HFFc6 (cell line): ENCODE results near the gene DNAJC28. TPM values are rescaled to one million over a fixed set of nuclear protein-coding genes. Genes with fewer than 3 reads are reported as not detected.
A peak's percentile ranks its signal among the peaks of the same experiment; 100 is the strongest.

ENCODE experiments used
- DNase-seq: peaks from one replicate; pipeline ENCODE4 v3.0.0-alpha.2; 2018
- H3K27ac Mint-ChIP-seq: 2 replicates; pipeline ENCODE4 v1.8.0; 2020; ENCODE audit warnings: mild to moderate bottlenecking, mixed read lengths
- H3K27me3 Mint-ChIP-seq: 2 replicates; pipeline ENCODE4 v1.8.0; 2021; ENCODE audit warnings: mild to moderate bottlenecking, moderate library complexity, mixed read lengths; ENCODE audit not compliant: insufficient read depth
- H3K36me3 Mint-ChIP-seq: 2 replicates; pipeline ENCODE4 v1.8.0; 2021; ENCODE audit warnings: low read depth, mixed read lengths
- H3K4me1 Mint-ChIP-seq: 2 replicates; pipeline ENCODE4 v1.8.0; 2020; ENCODE audit warnings: low read depth, mixed read lengths
- H3K4me3 Mint-ChIP-seq: 2 replicates; pipeline ENCODE4 v1.8.0; 2020; ENCODE audit warnings: mild to moderate bottlenecking, moderate library complexity, mixed read lengths
- H3K9me3 Mint-ChIP-seq: 2 replicates; pipeline ENCODE4 v1.8.0; 2020; ENCODE audit warnings: mild to moderate bottlenecking, mixed read lengths
- CTCF ChIP-seq: fragments of 200-600 bp; sonication (generic); IDR thresholded peaks from 2 replicates; pipeline ENCODE4 v1.5.0; 2021; ENCODE audit warnings: antibody characterized with exemption, mild to moderate bottlenecking
- total RNA-seq, 6 experiments: library from RNA; stranded (reverse); fragmentation: NEBNext Ultra II Directional; extraction: Animal tissue kit (Norgen Biotek cat#: 25700); gene quantifications; 2 replicates in 1 of 6; 3 replicates in 5 of 6; pipeline ENCODE4 v1.2.3, GENCODE V29; 2021

Gene DNAJC28
- total RNA-seq, 6 experiments from 2014 or later, result 0.91 to 2.2 (median 1.2) TPM

- no peak for DNase-seq
- H3K4me1 Mint-ChIP-seq, result peaks cover 12% of the 10 kb centered on the region
- H3K4me3 Mint-ChIP-seq, result no peak overlapping the region
- peaks cover 3% of the 10 kb centered on the region for H3K27me3 Mint-ChIP-seq
- no peak for TF ChIP-seq CTCF
- no peaks in the 10 kb centered on the region for H3K9me3 Mint-ChIP-seq
- no peaks in the 10 kb centered on the region for H3K36me3 Mint-ChIP-seq
- no peak overlapping the region for H3K27ac Mint-ChIP-seq
Measured at GRCh38 chr21:33495743-33496142, 4.2 kb upstream of the DNAJC28 start.

GRCh38 chr21:33493756-33494155 lies 2.2 kb upstream of the DNAJC28 start:
- Mint-ChIP-seq H3K4me3 (no peak overlapping the region), H3K36me3 (no peaks in the 10 kb centered on the region), H3K27ac (no peak overlapping the region), H3K4me1 (peaks cover 14% of the 10 kb centered on the region), H3K9me3 (no peaks in the 10 kb centered on the region), H3K27me3 (peaks cover 3% of the 10 kb centered on the region; the same call in 1 of the 2 replicates)
- no peak for TF ChIP-seq CTCF
- no peak for DNase-seq

GRCh38 chr21:33492571-33492970 lies 1.1 kb upstream of the DNAJC28 start:
- H3K4me1 Mint-ChIP-seq, result peaks cover 14% of the 10 kb centered on the region
- no peaks in the 10 kb centered on the region for H3K36me3 Mint-ChIP-seq
- H3K4me3 Mint-ChIP-seq, result peak overlapping the region; percentile 37; the same call in 1 of the 2 replicates
- DNase-seq, result no peak
- peaks cover 3% of the 10 kb centered on the region; the same call in 1 of the 2 replicates for H3K27me3 Mint-ChIP-seq
- no peak for TF ChIP-seq CTCF
- H3K27ac Mint-ChIP-seq, result no peak overlapping the region
- no peaks in the 10 kb centered on the region for H3K9me3 Mint-ChIP-seq

GRCh38 chr21:33490991-33491372 lies 534 bp downstream of the DNAJC28 start:
- Mint-ChIP-seq H3K27me3 (peaks cover 3% of the 10 kb centered on the region; the same call in 1 of the 2 replicates), H3K27ac (peak overlapping the region; percentile 61; the same call in 1 of the 2 replicates), H3K36me3 (no peaks in the 10 kb centered on the region), H3K9me3 (no peaks in the 10 kb centered on the region), H3K4me3 (peak overlapping the region; percentile 92), H3K4me1 (peaks cover 14% of the 10 kb centered on the region)
- TF ChIP-seq CTCF, result no peak
- DNase-seq, result no peak

- no peak for DNase-seq
- Mint-ChIP-seq H3K27me3 (no peaks in the 10 kb centered on the region), H3K4me1 (peaks cover 14% of the 10 kb centered on the region), H3K36me3 (no peaks in the 10 kb centered on the region), H3K27ac (no peak overlapping the region), H3K4me3 (no peak overlapping the region), H3K9me3 (no peaks in the 10 kb centered on the region)
- TF ChIP-seq CTCF, result no peak
Measured at GRCh38 chr21:33488936-33489335, 2.6 kb downstream of the DNAJC28 start.

GRCh38 chr21:33487996-33488395 lies 3.5 kb downstream of the DNAJC28 start:
- no peak overlapping the region for H3K27ac Mint-ChIP-seq

More at GRCh38 chr21:33487996-33488395, 3.5 kb downstream of the DNAJC28 start:
- peaks cover 14% of the 10 kb centered on the region for H3K4me1 Mint-ChIP-seq
- H3K36me3 Mint-ChIP-seq, result no peaks in the 10 kb centered on the region
- H3K4me3 Mint-ChIP-seq, result no peak overlapping the region
- DNase-seq, result no peak
- H3K9me3 Mint-ChIP-seq, result no peaks in the 10 kb centered on the region
- no peak for TF ChIP-seq CTCF
- no peaks in the 10 kb centered on the region for H3K27me3 Mint-ChIP-seq
